Measurements from ENCODE around the gene HDAC10.
A peak's percentile ranks its signal among the peaks of the same experiment; 100 is the strongest.

Gene HDAC10

DNA sequence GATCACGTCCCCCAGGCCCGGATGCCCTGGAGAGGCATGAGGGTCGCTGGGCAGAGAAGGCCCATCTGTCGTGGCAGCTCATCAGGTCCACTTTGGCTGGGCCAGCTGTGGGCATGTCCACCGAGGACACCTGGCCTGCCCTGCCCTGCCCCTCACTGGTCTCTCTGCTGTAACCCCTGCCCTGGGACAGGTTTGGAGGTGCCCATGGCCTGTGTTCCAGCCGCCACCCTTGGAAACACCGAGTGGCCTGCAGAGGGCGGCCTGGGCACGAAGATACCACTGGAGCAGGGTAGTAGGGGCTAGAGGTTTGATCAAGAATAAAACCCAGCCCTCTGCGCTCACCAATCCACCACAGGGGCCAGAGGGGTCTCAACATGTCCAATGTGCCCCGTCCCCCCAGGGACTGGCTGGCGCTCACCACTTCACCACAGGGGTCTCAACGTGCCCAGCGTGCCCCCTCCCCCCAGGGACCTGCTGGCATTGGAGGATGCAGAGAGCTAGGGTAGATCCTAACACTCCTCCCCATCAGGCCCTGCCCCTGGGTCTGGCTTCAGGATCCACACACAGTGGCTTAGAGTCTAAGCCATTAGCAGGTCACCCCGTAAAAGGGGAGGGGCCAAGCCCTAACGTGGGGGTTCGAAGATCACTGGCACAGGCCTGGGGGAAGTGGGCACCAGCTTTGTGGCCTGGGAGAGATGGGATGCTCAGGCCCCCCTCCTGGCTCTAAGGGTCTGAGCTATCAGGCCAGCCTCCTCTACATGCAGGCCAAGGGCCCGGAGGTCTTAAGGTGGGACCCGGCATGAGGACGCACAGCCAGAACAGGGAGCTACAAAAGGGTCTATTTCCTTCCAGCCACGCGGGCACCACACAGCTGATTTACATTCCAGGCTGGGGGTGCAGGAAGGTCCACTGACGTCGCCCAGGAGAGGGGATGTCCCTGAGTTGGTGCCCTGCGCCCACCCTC, 1.3 kb upstream of the HDAC10 start:
- Histone ChIP-seq H3K27ac (ENCODE audit: low read depth, low read length) (no peak overlapping the region), H3K9ac (ENCODE audit: low read depth, low read length) (no peak overlapping the region), H3K4me3 (ENCODE audit: low read depth, low read length) (peak overlapping the region; percentile 80; the same call in 1 of the 2 replicates), H3K27me3 (ENCODE audit: control insufficient read depth, insufficient read depth, low read length) (no peaks in the 10 kb centered on the region), H3K4me1 (ENCODE audit: control insufficient read depth, insufficient read depth, low read length) (peaks cover 7% of the 10 kb centered on the region), H3K9me3 (ENCODE audit: control insufficient read depth, insufficient read depth, low read length) (no peaks in the 10 kb centered on the region), H3K36me3 (ENCODE audit: control insufficient read depth, insufficient read depth, low read length) (peaks cover 6% of the 10 kb centered on the region; the same call in 1 of the 2 replicates)

DNA sequence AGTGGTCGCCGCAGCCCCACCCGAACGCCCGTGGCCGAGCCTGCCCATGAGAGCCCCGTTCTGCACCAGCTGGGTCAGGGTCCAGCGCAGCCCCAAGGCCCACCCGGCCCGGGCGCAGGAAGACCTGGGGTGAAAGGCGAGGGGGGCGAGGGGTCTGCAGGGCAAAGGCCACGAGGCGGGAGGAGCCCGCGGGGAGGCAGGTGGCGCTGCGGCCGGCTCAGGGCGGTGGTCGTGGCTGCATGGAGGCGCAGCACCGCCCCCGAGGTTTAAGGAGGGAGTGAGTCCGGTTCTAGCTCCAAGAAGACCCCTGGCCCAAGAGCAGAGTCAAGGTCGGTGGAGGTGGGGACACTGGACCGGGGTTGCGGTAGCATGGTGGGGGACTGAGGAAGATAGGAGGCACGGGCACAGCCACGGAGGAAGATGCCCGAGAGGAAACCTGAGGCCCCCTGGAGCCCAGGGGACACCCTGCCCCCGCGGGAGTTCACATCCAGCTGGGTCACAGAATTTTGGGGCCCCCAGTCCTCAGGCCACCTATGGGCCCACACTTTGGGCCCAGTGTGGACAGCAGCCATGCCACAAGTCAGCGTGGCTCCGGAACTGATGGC, 514 bp upstream of the HDAC10 start:
- peak overlapping the region; percentile 80 for H3K4me3 ChIP-seq (ENCODE audit: low read depth, low read length)
- H3K36me3 ChIP-seq (ENCODE audit: control insufficient read depth, insufficient read depth, low read length), result peaks cover 8% of the 10 kb centered on the region; the same call in 1 of the 2 replicates
- no peaks in the 10 kb centered on the region for H3K9me3 ChIP-seq (ENCODE audit: control insufficient read depth, insufficient read depth, low read length)
- H3K4me1 ChIP-seq (ENCODE audit: control insufficient read depth, insufficient read depth, low read length), result peaks cover 7% of the 10 kb centered on the region
- H3K27me3 ChIP-seq (ENCODE audit: control insufficient read depth, insufficient read depth, low read length), result no peaks in the 10 kb centered on the region
- H3K27ac ChIP-seq (ENCODE audit: low read depth, low read length), result no peak overlapping the region
- no peak overlapping the region; the same call in 1 of the 2 replicates for H3K9ac ChIP-seq (ENCODE audit: low read depth, low read length)

- Histone ChIP-seq H3K4me1 (ENCODE audit: control insufficient read depth, insufficient read depth, low read length) (peaks cover 7% of the 10 kb centered on the region), H3K9ac (ENCODE audit: low read depth, low read length) (no peak overlapping the region), H3K4me3 (ENCODE audit: low read depth, low read length) (peak overlapping the region; percentile 80), H3K27me3 (ENCODE audit: control insufficient read depth, insufficient read depth, low read length) (no peaks in the 10 kb centered on the region), H3K36me3 (ENCODE audit: control insufficient read depth, insufficient read depth, low read length) (peaks cover 12% of the 10 kb centered on the region), H3K27ac (ENCODE audit: low read depth, low read length) (no peak overlapping the region), H3K9me3 (ENCODE audit: control insufficient read depth, insufficient read depth, low read length) (no peaks in the 10 kb centered on the region)
These were observed 863 bp downstream of the HDAC10 start for GRCh38 chr22:50250249-50250554.

DNA sequence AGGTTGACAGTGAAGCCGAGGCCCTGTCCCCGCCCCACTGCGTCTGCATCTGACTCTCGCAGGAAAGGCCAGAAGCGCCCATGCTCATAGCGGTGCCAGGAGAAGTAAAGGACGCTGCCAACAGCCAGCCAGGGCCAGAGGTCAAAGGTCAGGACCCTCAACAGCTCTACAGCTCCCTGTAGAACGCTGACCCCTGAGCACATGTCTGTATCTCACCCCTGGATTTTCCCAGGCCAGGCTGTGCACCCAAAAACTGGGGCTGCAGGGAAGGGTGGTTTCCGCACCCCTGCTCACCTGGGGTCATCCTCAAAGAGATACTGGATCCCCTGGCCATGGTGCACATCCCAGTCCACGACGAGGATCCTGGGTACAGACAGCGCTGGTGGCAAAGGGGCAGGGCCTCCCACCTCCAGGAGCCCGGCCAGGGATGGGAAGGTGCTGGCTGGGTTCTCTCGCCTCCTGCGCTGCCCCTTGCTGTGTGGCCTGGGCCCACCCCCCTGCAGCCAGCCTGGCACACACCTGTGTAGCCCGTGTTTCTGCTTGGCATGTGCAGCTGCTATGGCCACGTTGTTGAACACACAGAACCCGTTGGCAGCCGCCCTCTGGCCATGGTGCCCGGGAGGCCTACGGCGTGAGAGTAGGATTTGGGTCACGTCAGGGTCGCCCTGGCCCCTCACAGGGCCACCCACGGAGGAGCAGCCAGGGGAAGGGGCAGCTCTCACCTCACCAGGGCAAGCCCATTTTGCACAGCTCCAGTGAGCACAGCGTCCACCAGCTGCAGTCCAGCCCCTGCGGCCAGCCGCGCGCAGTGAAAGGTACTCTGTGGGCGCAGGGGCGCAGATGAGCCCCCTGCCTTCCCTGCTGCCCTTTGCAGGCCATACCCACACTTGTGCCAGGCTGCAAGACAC, 1.5 kb downstream of the HDAC10 start:
- Histone ChIP-seq H3K4me3 (ENCODE audit: low read depth, low read length) (peak overlapping the region; percentile 80; the same call in 1 of the 2 replicates), H3K27me3 (ENCODE audit: control insufficient read depth, insufficient read depth, low read length) (no peaks in the 10 kb centered on the region), H3K9me3 (ENCODE audit: control insufficient read depth, insufficient read depth, low read length) (no peaks in the 10 kb centered on the region), H3K4me1 (ENCODE audit: control insufficient read depth, insufficient read depth, low read length) (peaks cover 7% of the 10 kb centered on the region), H3K27ac (ENCODE audit: low read depth, low read length) (no peak overlapping the region), H3K9ac (ENCODE audit: low read depth, low read length) (no peak overlapping the region), H3K36me3 (ENCODE audit: control insufficient read depth, insufficient read depth, low read length) (peaks cover 12% of the 10 kb centered on the region)

- Histone ChIP-seq H3K27ac (ENCODE audit: low read depth, low read length) (peak overlapping the region; percentile 47), H3K4me1 (ENCODE audit: control insufficient read depth, insufficient read depth, low read length) (peaks cover 15% of the 10 kb centered on the region), H3K36me3 (ENCODE audit: control insufficient read depth, insufficient read depth, low read length) (peaks cover 12% of the 10 kb centered on the region), H3K9ac (ENCODE audit: low read depth, low read length) (no peak overlapping the region), H3K9me3 (ENCODE audit: control insufficient read depth, insufficient read depth, low read length) (no peaks in the 10 kb centered on the region), H3K4me3 (ENCODE audit: low read depth, low read length) (no peak overlapping the region), H3K27me3 (ENCODE audit: control insufficient read depth, insufficient read depth, low read length) (no peaks in the 10 kb centered on the region)
These were observed 2.6 kb downstream of the HDAC10 start for GRCh38 chr22:50248196-50249081.

DNA sequence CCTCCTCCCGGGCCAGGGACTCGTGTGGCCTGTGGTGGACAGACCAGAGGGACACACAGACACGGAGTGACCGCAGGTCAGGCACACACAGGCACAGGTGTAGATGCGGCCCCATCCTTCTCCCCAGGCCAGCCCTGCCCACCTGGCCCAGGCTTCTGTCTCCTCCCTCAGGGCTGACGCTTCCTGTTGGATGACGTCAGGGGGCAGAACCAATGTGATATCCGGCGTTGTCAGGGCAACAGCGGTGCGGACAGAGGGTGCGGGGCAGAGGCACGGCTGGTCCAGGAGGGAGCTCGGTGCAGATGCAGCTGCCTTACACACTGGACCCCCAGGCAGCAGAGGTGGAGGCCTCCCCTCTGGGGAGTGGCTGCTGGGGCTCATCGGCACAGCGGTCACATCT, 3.3 kb downstream of the HDAC10 start:
- Histone ChIP-seq H3K27me3 (ENCODE audit: control insufficient read depth, insufficient read depth, low read length) (no peaks in the 10 kb centered on the region), H3K36me3 (ENCODE audit: control insufficient read depth, insufficient read depth, low read length) (peaks cover 12% of the 10 kb centered on the region), H3K9me3 (ENCODE audit: control insufficient read depth, insufficient read depth, low read length) (no peaks in the 10 kb centered on the region), H3K27ac (ENCODE audit: low read depth, low read length) (peak overlapping the region; percentile 47), H3K9ac (ENCODE audit: low read depth, low read length) (no peak overlapping the region), H3K4me3 (ENCODE audit: low read depth, low read length) (no peak overlapping the region), H3K4me1 (ENCODE audit: control insufficient read depth, insufficient read depth, low read length) (peaks cover 15% of the 10 kb centered on the region)

- peaks cover 12% of the 10 kb centered on the region for H3K36me3 ChIP-seq (ENCODE audit: control insufficient read depth, insufficient read depth, low read length)
- no peak overlapping the region for H3K9ac ChIP-seq (ENCODE audit: low read depth, low read length)
- no peaks in the 10 kb centered on the region for H3K9me3 ChIP-seq (ENCODE audit: control insufficient read depth, insufficient read depth, low read length)
- peak overlapping the region; percentile 93; the same call in 1 of the 2 replicates for H3K4me3 ChIP-seq (ENCODE audit: low read depth, low read length)
- H3K27me3 ChIP-seq (ENCODE audit: control insufficient read depth, insufficient read depth, low read length), result no peaks in the 10 kb centered on the region
- H3K27ac ChIP-seq (ENCODE audit: low read depth, low read length), result no peak overlapping the region
- H3K4me1 ChIP-seq (ENCODE audit: control insufficient read depth, insufficient read depth, low read length), result peaks cover 15% of the 10 kb centered on the region
These were observed 4.6 kb downstream of the HDAC10 start for GRCh38 chr22:50246242-50247175.

- H3K9me3 ChIP-seq (ENCODE audit: control insufficient read depth, insufficient read depth, low read length), result no peaks in the 10 kb centered on the region
- peak overlapping the region; percentile 82 for H3K9ac ChIP-seq (ENCODE audit: low read depth, low read length)
- peak overlapping the region; percentile 93 for H3K4me3 ChIP-seq (ENCODE audit: low read depth, low read length)
- H3K36me3 ChIP-seq (ENCODE audit: control insufficient read depth, insufficient read depth, low read length), result peaks cover 13% of the 10 kb centered on the region
- H3K4me1 ChIP-seq (ENCODE audit: control insufficient read depth, insufficient read depth, low read length), result peaks cover 15% of the 10 kb centered on the region
- no peaks in the 10 kb centered on the region for H3K27me3 ChIP-seq (ENCODE audit: control insufficient read depth, insufficient read depth, low read length)
- peak overlapping the region; percentile 88 for H3K27ac ChIP-seq (ENCODE audit: low read depth, low read length)
These were observed 5.6 kb downstream of the HDAC10 start for GRCh38 chr22:50245214-50246072.

Measured in HUES48 (cell line).